Naive thymus-derived CD4-positive, alpha-beta T cell (primary cell): ENCODE data around the gene FGFR4. TPM values are rescaled to one million over a fixed set of nuclear protein-coding genes. Genes with fewer than 3 reads are reported as not detected.

Experiments
- ATAC-seq: fragments of 150-1000 bp; cut with Tn5 transposase; 2 replicates; pipeline ENCODE4 v1.10.0; 2021; ENCODE audit warnings: mild to moderate bottlenecking, moderate library complexity
- CTCF ChIA-PET: fragments of 350-600 bp; sonication (Branson Sonifier 250); formaldehyde crosslinking; loops from one replicate; lab custom pipeline; 2021; ENCODE audit warnings: antibody characterized with exemption; lab: Charles Lee
- POLR2A ChIA-PET: fragments of 350-600 bp; sonication (Branson Sonifier 250); formaldehyde crosslinking; loops from one replicate; lab custom pipeline; 2021; ENCODE audit warnings: antibody characterized with exemption, inconsistent platforms; lab: Charles Lee
- DNase-seq, 9 donors: peaks; one replicate each; pipeline versions ENCODE4 v3.0.0 to v3.0.0-alpha.2; 2020 to 2022; ENCODE audit warnings: mixed read lengths in 1 of 9
- H3K27ac ChIP-seq: one replicate; pipeline ENCODE4 v1.7.0; 2013; ENCODE audit warnings: mild to moderate bottlenecking, low read depth, low read length, moderate library complexity
- H3K27me3 ChIP-seq, 2 donors: one replicate each; pipeline ENCODE4 v1.7.0; 2013; ENCODE audit warnings: low read length in 2 of 2, mild to moderate bottlenecking in 2 of 2, moderate library complexity in 2 of 2; ENCODE audit not compliant: control insufficient read depth in 2 of 2, insufficient read depth in 2 of 2
- H3K36me3 ChIP-seq, 3 experiments: 1 replicate in 2 of 3; 2 replicates in 1 of 3; pipeline ENCODE4 v1.7.0; 2013; ENCODE audit warnings: low read length in 3 of 3, mild to moderate bottlenecking in 3 of 3, moderate library complexity in 1 of 3; ENCODE audit not compliant: insufficient read depth in 3 of 3, control insufficient read depth in 2 of 3
- H3K4me1 ChIP-seq, 2 donors: one replicate each; pipeline ENCODE4 v1.7.0; 2013; ENCODE audit warnings: low read length in 2 of 2, mild to moderate bottlenecking in 2 of 2, moderate library complexity in 1 of 2; ENCODE audit not compliant: control insufficient read depth in 2 of 2, insufficient read depth in 2 of 2
- H3K4me3 ChIP-seq: 2 replicates; pipeline ENCODE4 v1.7.0; 2013; ENCODE audit warnings: mild to moderate bottlenecking, low read length
- H3K9me3 ChIP-seq, 3 experiments: 1 replicate in 2 of 3; 2 replicates in 1 of 3; pipeline ENCODE4 v1.7.0; 2013; ENCODE audit warnings: low read length in 3 of 3; ENCODE audit not compliant: control insufficient read depth in 2 of 3
- H3K27ac Mint-ChIP-seq, 9 donors: one replicate each; pipeline ENCODE4 v1.8.0; 2020 to 2022; ENCODE audit warnings: mixed read lengths in 9 of 9, mild to moderate bottlenecking in 8 of 9, moderate library complexity in 5 of 9, inconsistent platforms in 2 of 9
- H3K27me3 Mint-ChIP-seq, 5 donors: one replicate each; pipeline ENCODE4 v1.8.0; 2021 to 2022; ENCODE audit warnings: mixed read lengths in 5 of 5, mild to moderate bottlenecking in 1 of 5
- H3K36me3 Mint-ChIP-seq, 5 donors: one replicate each; pipeline ENCODE4 v1.8.0; 2020 to 2022; ENCODE audit warnings: mixed read lengths in 5 of 5, mild to moderate bottlenecking in 3 of 5, inconsistent platforms in 1 of 5
- H3K4me1 Mint-ChIP-seq, 7 donors: one replicate each; pipeline ENCODE4 v1.8.0; 2020 to 2022; ENCODE audit warnings: mixed read lengths in 7 of 7, mild to moderate bottlenecking in 3 of 7, inconsistent platforms in 1 of 7
- H3K4me3 Mint-ChIP-seq, 10 donors: one replicate each; pipeline ENCODE4 v1.8.0; 2020 to 2022; ENCODE audit warnings: mild to moderate bottlenecking in 10 of 10, mixed read lengths in 10 of 10, moderate library complexity in 6 of 10, inconsistent platforms in 2 of 10
- H3K9me3 Mint-ChIP-seq, 11 donors: one replicate each; pipeline ENCODE4 v1.8.0; 2020 to 2022; ENCODE audit warnings: mixed read lengths in 11 of 11, mild to moderate bottlenecking in 4 of 11, inconsistent platforms in 1 of 11, moderate library complexity in 1 of 11
- intact Hi-C, 2 donors: fragments of 100-400 bp; cut with micrococcal nuclease; formaldehyde crosslinking; loops; one replicate each; pipeline ENCODE4 v1.15.1; 2023
- polyA plus RNA-seq, 2 donors: library from polyadenylated mRNA; unstranded; fragments of 300-500 nt; fragmentation: Illumina TruSeq; gene quantifications; one replicate each; pipeline ENCODE4 v1.2.3, GENCODE V29; 2021
- total RNA-seq, 6 experiments: library from RNA in 5 of 6; stranded (reverse) in 5 of 6; gene quantifications; 1 replicate in 5 of 6; 2 replicates in 1 of 6; pipeline ENCODE4 v1.2.3 and lab custom pipeline; 2021 to 2026

FGFR4 gene
- total and polyA plus RNA-seq, 7 experiments from 2014 or later, result 0.20 to 3.6 (median 1.4) TPM

DNA sequence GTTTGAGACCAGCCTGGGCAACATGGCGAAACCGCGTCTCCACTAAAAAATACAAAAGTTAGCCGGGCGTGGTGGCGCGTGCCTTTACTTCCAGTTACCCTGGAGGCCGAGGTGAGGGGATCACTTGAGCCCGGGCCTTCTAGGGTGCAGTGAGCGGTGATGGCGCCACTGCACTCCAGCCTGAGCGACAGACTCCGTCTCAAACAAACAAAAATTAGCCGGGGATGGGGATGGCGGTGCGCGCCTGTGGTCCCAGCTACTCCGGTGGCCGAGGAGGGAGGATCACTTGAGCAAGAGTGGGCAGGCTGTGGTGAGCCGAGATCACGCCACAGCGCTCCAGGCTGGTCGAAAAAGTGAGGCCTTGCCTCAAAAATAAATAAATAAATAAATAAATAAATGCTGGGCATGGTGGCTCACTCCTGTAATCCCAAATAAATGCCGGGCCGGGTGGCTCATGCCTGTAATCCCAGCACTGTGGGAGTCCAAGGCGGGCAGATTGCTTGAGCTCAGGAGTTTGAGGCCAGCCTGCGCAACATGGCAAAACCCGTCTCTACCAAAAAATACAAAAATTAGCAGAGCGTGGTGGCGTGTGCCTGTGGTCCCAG, 30.8 kb downstream of the FGFR4 start:
- ChIA-PET POLR2A (interaction anchor here (0.6 to 1.0 kb wide), 4 partner anchors 17 to 654 kb away, joined by 3 to 5 read pairs (median 3); no protein-coding TSS in a partner anchor), CTCF (interaction anchor here (0.6 to 1.1 kb wide), 2 partner anchors 12 to 86 kb away, joined by 3 to 6 read pairs; no protein-coding TSS in a partner anchor)
- Mint-ChIP-seq H3K9me3 (peaks cover 0 to 1% (median 0%) of the 10 kb centered on the region in 11 donors), H3K27me3 (no peaks in the 10 kb centered on the region), H3K27ac (peak overlapping the region in 7 of 9 donors; percentile 26 to 90 (median 88)), H3K4me1 (peaks cover 10 to 24% (median 19%) of the 10 kb centered on the region in 7 donors), H3K36me3 (peaks cover 0 to 4% (median 0%) of the 10 kb centered on the region in 5 donors), H3K4me3 (peak overlapping the region in 5 of 10 donors; percentile 47 to 77 (median 73))
- Histone ChIP-seq H3K36me3 (no peaks in the 10 kb centered on the region), H3K4me3 (no peak overlapping the region), H3K27ac (no peak overlapping the region), H3K27me3 (no peaks in the 10 kb centered on the region), H3K9me3 (no peaks in the 10 kb centered on the region), H3K4me1 (peaks cover 9 to 12% of the 10 kb centered on the region in 2 donors)
- no peak for DNase-seq
- intact Hi-C loops, result loop anchor here (1.0 to 10.0 kb wide), 4 partner anchors 87 to 1087 kb away; partner anchors contain the start of genes HNRNPAB (in 1 of the 2) and PDLIM7 (in 1 of the 2)
- ATAC-seq, result no peak

- Histone ChIP-seq H3K9me3 (no peaks in the 10 kb centered on the region), H3K4me1 (no peaks in the 10 kb centered on the region), H3K27me3 (no peaks in the 10 kb centered on the region), H3K27ac (no peak overlapping the region), H3K36me3 (no peaks in the 10 kb centered on the region), H3K4me3 (no peak overlapping the region)
- no peak overlapping the region for H3K27ac Mint-ChIP-seq
- H3K4me1 Mint-ChIP-seq, result peaks cover 0 to 12% (median 4%) of the 10 kb centered on the region in 7 donors
- intact Hi-C loops, result no loop called here
- no peaks in the 10 kb centered on the region for H3K27me3 Mint-ChIP-seq
- CTCF ChIA-PET, result interaction anchor here (0.7 kb wide), 1 partner anchor 38 kb away, joined by 3 read pairs; no protein-coding TSS in a partner anchor
- no peak for DNase-seq
- no peaks in the 10 kb centered on the region for H3K36me3 Mint-ChIP-seq
- POLR2A ChIA-PET, result interaction anchor here (1.5 kb wide), 1 partner anchor 11 kb away, joined by 4 read pairs; the partner anchor contains the start of gene NSD1
- H3K9me3 Mint-ChIP-seq, result peaks cover 0 to 4% (median 0%) of the 10 kb centered on the region in 11 donors
- H3K4me3 Mint-ChIP-seq, result no peak overlapping the region
- no peak for ATAC-seq
Observed at GRCh38 chr5:177122566-177122965, 35.9 kb downstream of the FGFR4 start.

DNA sequence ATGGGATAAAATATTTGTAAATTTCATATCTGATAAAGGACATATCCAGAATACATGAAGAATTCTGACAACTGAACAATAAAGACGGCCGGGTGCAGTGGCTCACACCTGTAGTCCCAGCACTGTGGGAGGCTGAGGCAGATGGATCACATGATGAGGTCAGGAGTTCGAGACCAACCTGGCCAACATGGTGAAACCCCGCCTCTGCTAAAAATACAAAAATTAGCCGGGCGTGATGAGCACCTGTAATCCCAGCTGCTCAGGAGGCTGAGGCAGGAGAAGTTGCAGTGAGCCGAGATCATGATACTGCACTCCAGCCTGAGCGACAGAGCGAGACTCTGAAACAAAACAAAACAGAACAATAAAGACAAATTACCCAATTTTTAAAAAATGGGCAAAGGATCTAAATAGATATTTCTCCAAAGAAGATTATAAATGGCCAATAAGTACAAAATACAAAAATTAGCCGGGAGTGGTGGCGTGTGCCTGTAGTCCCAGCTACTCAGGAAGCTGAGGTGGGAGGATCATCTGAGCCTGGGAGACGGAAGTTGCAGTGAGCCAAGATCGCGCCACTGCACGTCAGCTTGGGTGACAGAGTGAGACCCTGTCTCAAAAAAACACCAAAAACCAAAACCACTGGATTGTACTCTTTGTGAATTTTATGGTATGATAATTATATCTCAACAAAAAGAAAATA, 37.2 kb downstream of the FGFR4 start:
- ATAC-seq (peak; percentile 12), DNase-seq (no peak)
- Histone ChIP-seq H3K36me3 (no peaks in the 10 kb centered on the region), H3K27ac (no peak overlapping the region), H3K27me3 (no peaks in the 10 kb centered on the region), H3K4me3 (no peak overlapping the region), H3K9me3 (no peaks in the 10 kb centered on the region), H3K4me1 (peaks cover 6 to 10% of the 10 kb centered on the region in 2 donors)
- ChIA-PET POLR2A (interaction anchor here (1.0 to 2.6 kb wide), 2 partner anchors 9 to 10 kb away, joined by 4 to 9 read pairs; partner anchors contain the start of gene NSD1), CTCF (interaction anchor here (0.7 kb wide), 1 partner anchor 36 kb away, joined by 3 read pairs; no protein-coding TSS in a partner anchor)
- Mint-ChIP-seq H3K4me1 (peaks cover 10 to 18% (median 14%) of the 10 kb centered on the region in 7 donors), H3K27me3 (no peaks in the 10 kb centered on the region), H3K36me3 (no peaks in the 10 kb centered on the region), H3K9me3 (peaks cover 0 to 4% (median 0%) of the 10 kb centered on the region in 11 donors), H3K4me3 (no peak overlapping the region), H3K27ac (peak overlapping the region in 4 of 9 donors; percentile 22 to 59 (median 54))
- intact Hi-C loops, result loop anchor here in 1 of 2 donors (1.0 kb wide), 1 partner anchor 9 kb away; the partner anchor contains the start of gene NSD1

DNA sequence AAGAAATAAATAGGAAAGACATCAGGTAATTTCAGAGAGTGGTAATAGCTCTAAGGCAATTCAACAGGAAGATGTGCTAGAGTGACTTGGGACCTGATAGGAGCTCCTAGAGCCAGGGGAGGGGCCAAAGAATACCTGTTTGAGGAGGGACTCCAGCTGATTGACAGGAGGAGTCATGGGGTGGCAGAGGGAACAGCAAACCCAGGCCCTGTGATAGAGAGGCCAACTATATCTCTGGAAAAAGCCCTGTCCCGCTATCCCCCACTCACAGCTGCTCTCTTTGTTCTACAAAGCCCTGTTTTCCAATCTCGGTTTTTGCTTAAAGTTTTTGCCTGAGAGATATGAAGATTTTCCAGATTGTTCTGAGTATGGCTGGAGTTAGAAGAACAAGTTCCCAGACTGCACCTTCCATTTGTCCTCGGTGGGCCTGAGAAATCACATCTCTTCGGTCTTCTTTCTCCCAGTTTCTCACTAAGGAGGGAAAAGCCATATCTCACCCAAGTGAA, 37.8 kb downstream of the FGFR4 start:
- intact Hi-C loops, result no loop called here
- peak; percentile 63 for ATAC-seq
- ChIA-PET POLR2A (interaction anchor here (1.0 to 2.6 kb wide), 2 partner anchors 8 to 10 kb away, joined by 4 to 9 read pairs; partner anchors contain the start of gene NSD1), CTCF (interaction anchor here (0.7 kb wide), 1 partner anchor 36 kb away, joined by 3 read pairs; no protein-coding TSS in a partner anchor)
- H3K36me3 Mint-ChIP-seq, result no peaks in the 10 kb centered on the region
- H3K4me3 ChIP-seq, result no peak overlapping the region
- no peak overlapping the region for H3K4me3 Mint-ChIP-seq
- H3K9me3 Mint-ChIP-seq, result peaks cover 0 to 4% (median 0%) of the 10 kb centered on the region in 11 donors
- peaks cover 11 to 16% of the 10 kb centered on the region in 2 donors for H3K4me1 ChIP-seq
- peaks cover 16 to 24% (median 20%) of the 10 kb centered on the region in 7 donors for H3K4me1 Mint-ChIP-seq
- H3K27me3 ChIP-seq, result no peaks in the 10 kb centered on the region
- no peak overlapping the region for H3K27ac ChIP-seq
- no peaks in the 10 kb centered on the region for H3K9me3 ChIP-seq
- DNase-seq, result peak in 2 of 9 donors; percentile 11 to 25
- H3K27me3 Mint-ChIP-seq, result no peaks in the 10 kb centered on the region
- no peaks in the 10 kb centered on the region for H3K36me3 ChIP-seq
- H3K27ac Mint-ChIP-seq, result peak overlapping the region in 5 of 9 donors; percentile 22 to 62 (median 48)

DNA sequence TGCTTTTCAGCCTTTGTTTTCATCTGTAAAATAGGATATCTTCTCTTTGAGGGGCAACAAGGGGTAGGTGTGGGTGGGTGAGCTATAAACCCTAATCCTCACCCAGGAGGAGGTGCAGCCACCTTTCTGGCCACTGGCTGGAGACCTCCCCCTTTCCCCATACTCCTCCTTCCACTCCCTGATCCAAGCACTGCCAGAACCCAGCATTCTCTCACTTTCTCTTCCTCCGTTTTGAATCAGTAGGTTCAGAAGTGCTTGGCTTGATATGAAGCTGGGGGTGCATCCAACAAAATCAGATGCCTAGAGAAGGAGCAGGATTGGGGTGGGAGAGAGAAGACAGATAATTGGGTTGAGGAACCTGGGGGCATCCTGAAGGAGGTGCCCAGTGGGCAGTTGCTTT, 40.1 kb downstream of the FGFR4 start:
- POLR2A ChIA-PET, result interaction anchor here (0.6 kb wide), 1 partner anchor 122 kb away, joined by 4 read pairs; no protein-coding TSS in a partner anchor
- Histone ChIP-seq H3K9me3 (no peaks in the 10 kb centered on the region), H3K36me3 (no peaks in the 10 kb centered on the region), H3K4me3 (no peak overlapping the region), H3K27me3 (no peaks in the 10 kb centered on the region), H3K4me1 (peaks cover 11 to 23% of the 10 kb centered on the region in 2 donors), H3K27ac (no peak overlapping the region)
- Mint-ChIP-seq H3K36me3 (no peaks in the 10 kb centered on the region), H3K9me3 (peaks cover 0 to 4% (median 0%) of the 10 kb centered on the region in 11 donors), H3K4me3 (no peak overlapping the region), H3K27me3 (no peaks in the 10 kb centered on the region), H3K27ac (peak overlapping the region in 1 of 9 donors; percentile 61), H3K4me1 (peaks cover 23 to 45% (median 38%) of the 10 kb centered on the region in 7 donors)
- DNase-seq (no peak), ATAC-seq (no peak)
- CTCF ChIA-PET, result no interaction called here
- intact Hi-C loops, result no loop called here

GRCh38 chr5:177128551-177128981, 41.9 kb downstream of the FGFR4 start:
- ATAC-seq, result no peak
- H3K27ac ChIP-seq, result no peak overlapping the region

More at GRCh38 chr5:177128551-177128981, 41.9 kb downstream of the FGFR4 start:
- Histone ChIP-seq H3K27me3 (no peaks in the 10 kb centered on the region), H3K36me3 (no peaks in the 10 kb centered on the region), H3K4me3 (no peak overlapping the region), H3K9me3 (no peaks in the 10 kb centered on the region), H3K4me1 (peaks cover 11 to 23% of the 10 kb centered on the region in 2 donors)
- Mint-ChIP-seq H3K27ac (peak overlapping the region in 8 of 9 donors; percentile 18 to 84 (median 67)), H3K4me1 (peaks cover 23 to 45% (median 38%) of the 10 kb centered on the region in 7 donors), H3K9me3 (no peaks in the 10 kb centered on the region), H3K36me3 (no peaks in the 10 kb centered on the region), H3K27me3 (no peaks in the 10 kb centered on the region), H3K4me3 (peak overlapping the region; percentile 48 to 70 (median 63))
- ChIA-PET CTCF (interaction anchor here (0.8 kb wide), 1 partner anchor 18 kb away, joined by 3 read pairs; no protein-coding TSS in a partner anchor), POLR2A (interaction anchor here (0.6 to 1.3 kb wide), 2 partner anchors 9 to 464 kb away, joined by 3 to 5 read pairs; no protein-coding TSS in a partner anchor)
- intact Hi-C loops, result no loop called here
- peak in 2 of 9 donors; percentile 8 to 22 for DNase-seq
